Endodermal cell (in vitro differentiated cells): Measurements from ENCODE around the gene RAB24. TPM values are rescaled to one million over a fixed set of nuclear protein-coding genes. Genes with fewer than 3 reads are reported as not detected.
A peak's percentile ranks its signal among the peaks of the same experiment; 100 is the strongest.

Experiments
- DNase-seq: peaks from one replicate; pipeline ENCODE4 v3.0.0-alpha.2; 2017
- H3K27ac ChIP-seq: 2 replicates; pipeline ENCODE4 v1.5.1; 2013; ENCODE audit warnings: mild to moderate bottlenecking, low read depth, low read length, moderate library complexity
- H3K27me3 ChIP-seq: 2 replicates; pipeline ENCODE4 v1.6.1; 2013; ENCODE audit warnings: mild to moderate bottlenecking, low read length, moderate library complexity; ENCODE audit not compliant: insufficient read depth, control insufficient read depth, poor library complexity, severe bottlenecking
- H3K36me3 ChIP-seq: 2 replicates; pipeline ENCODE4 v1.7.0; 2013; ENCODE audit warnings: mild to moderate bottlenecking, low read length, moderate library complexity; ENCODE audit not compliant: control insufficient read depth, insufficient read depth
- H3K4me1 ChIP-seq: one replicate; pipeline ENCODE4 v1.7.0; 2013; ENCODE audit warnings: low read length; ENCODE audit not compliant: control insufficient read depth, insufficient read depth
- H3K4me3 ChIP-seq: 2 replicates; pipeline ENCODE4 v1.5.1; 2013; ENCODE audit warnings: mild to moderate bottlenecking, low read length, moderate library complexity
- H3K9ac ChIP-seq: 2 replicates; pipeline ENCODE4 v1.6.1; 2013; ENCODE audit warnings: mild to moderate bottlenecking, low read length, moderate library complexity; ENCODE audit not compliant: poor library complexity, severe bottlenecking; ENCODE audit errors: extremely low read depth
- H3K9me3 ChIP-seq: 2 replicates; pipeline ENCODE4 v1.6.1; 2013; ENCODE audit warnings: mild to moderate bottlenecking, low read length, moderate library complexity; ENCODE audit not compliant: control insufficient read depth
- H3K27ac Mint-ChIP-seq: 2 replicates; pipeline ENCODE4 v1.8.0; 2020; ENCODE audit warnings: mixed read lengths
- H3K27me3 Mint-ChIP-seq: 2 replicates; pipeline ENCODE4 v1.8.0; 2021; ENCODE audit warnings: mild to moderate bottlenecking, mixed read lengths; ENCODE audit not compliant: insufficient read depth
- H3K36me3 Mint-ChIP-seq: 2 replicates; pipeline ENCODE4 v1.8.0; 2020; ENCODE audit warnings: low read depth, mixed read lengths
- H3K4me1 Mint-ChIP-seq: 2 replicates; pipeline ENCODE4 v1.8.0; 2020; ENCODE audit warnings: mixed read lengths
- H3K4me3 Mint-ChIP-seq: 2 replicates; pipeline ENCODE4 v1.8.0; 2020; ENCODE audit warnings: mild to moderate bottlenecking, moderate library complexity, mixed read lengths
- H3K9me3 Mint-ChIP-seq: 2 replicates; pipeline ENCODE4 v1.8.0; 2020; ENCODE audit warnings: mild to moderate bottlenecking, mixed read lengths
- CTCF ChIP-seq: fragments of 200-600 bp; sonication (generic); conservative IDR thresholded peaks from 2 replicates; pipeline ENCODE4 v1.5.0; 2021; ENCODE audit warnings: antibody characterized with exemption, mild to moderate bottlenecking
- WGBS, 2 experiments: methylation state at CpG; one replicate each; pipeline versions ENCODE4 v1.1.5 to v1.1.7; 2013; ENCODE audit warnings: missing lambda C conversion rate in 2 of 2, mixed read lengths in 1 of 2; ENCODE audit not compliant: insufficient coverage in 1 of 2, insufficient read length in 1 of 2; 5-methylcytosine and 5-hydroxymethylcytosine counted together
- total RNA-seq, 2 donors: library from RNA; stranded (reverse); fragmentation: NEBNext Ultra II Directional in 1 of 2; extraction: Animal tissue kit (Norgen Biotek cat#: 25700) in 1 of 2; gene quantifications; 2 replicates in 1 of 2; 3 replicates in 1 of 2; pipeline ENCODE4 v1.2.1, GENCODE V29; 2021

The RAB24 gene
- total RNA-seq, 2 donors from 2014 or later, result 13.8 to 25.1 TPM

- Histone ChIP-seq H3K9ac (peak overlapping the region; percentile 34), H3K27ac (no peak overlapping the region), H3K4me1 (no peaks in the 10 kb centered on the region), H3K9me3 (no peaks in the 10 kb centered on the region), H3K4me3 (peak overlapping the region; percentile 83), H3K27me3 (no peaks in the 10 kb centered on the region), H3K36me3 (peaks cover 4% of the 10 kb centered on the region)
- Mint-ChIP-seq H3K9me3 (no peaks in the 10 kb centered on the region), H3K4me1 (peaks cover 11% of the 10 kb centered on the region), H3K27me3 (peaks cover 3% of the 10 kb centered on the region), H3K27ac (peak overlapping the region; percentile 81), H3K4me3 (peak overlapping the region; percentile 65), H3K36me3 (peaks cover 10% of the 10 kb centered on the region)
- WGBS, 2 experiments, result 13 to 14% methylated on average over 18 to 19 of the region's 19 CpGs
- TF ChIP-seq CTCF, result no peak
- peak; percentile 87 for DNase-seq
These were observed 9.2 kb upstream of the RAB24 start for GRCh38 chr5:177312649-177313181.

- Mint-ChIP-seq H3K9me3 (no peaks in the 10 kb centered on the region), H3K27me3 (peaks cover 3% of the 10 kb centered on the region), H3K36me3 (peaks cover 8% of the 10 kb centered on the region), H3K27ac (peak within 1 kb of the TSS; percentile 90), H3K4me3 (peak within 1 kb of the TSS; percentile 65), H3K4me1 (peaks cover 11% of the 10 kb centered on the region)
- peak; percentile 99 for DNase-seq
- H3K4me1 ChIP-seq, result no peaks in the 10 kb centered on the region
- H3K4me3 ChIP-seq, result peak within 1 kb of the TSS; percentile 83
- H3K27ac ChIP-seq, result peak within 1 kb of the TSS; percentile 91
- no peak for TF ChIP-seq CTCF
- no peaks in the 10 kb centered on the region for H3K9me3 ChIP-seq
- peaks cover 8% of the 10 kb centered on the region for H3K36me3 ChIP-seq
- H3K27me3 ChIP-seq, result no peaks in the 10 kb centered on the region
- peak within 1 kb of the TSS; percentile 57 for H3K9ac ChIP-seq
- WGBS, 2 experiments, result 0% methylated on average over 12 to 78 of the region's 78 CpGs
These were observed 8.5 kb upstream of the RAB24 start, which contains the start of gene MXD3 for GRCh38 chr5:177311723-177312648. TSS of gene MXD3 (minus strand) at chr5:177311898. CDS start at chr5:177311830, 68 bp downstream.

- H3K27ac Mint-ChIP-seq, result peak overlapping the region; percentile 52
- Histone ChIP-seq H3K9me3 (no peaks in the 10 kb centered on the region), H3K9ac (peak overlapping the region; percentile 57), H3K36me3 (peaks cover 14% of the 10 kb centered on the region), H3K27ac (no peak overlapping the region), H3K4me1 (no peaks in the 10 kb centered on the region), H3K27me3 (no peaks in the 10 kb centered on the region), H3K4me3 (peak overlapping the region; percentile 83)
- peaks cover 3% of the 10 kb centered on the region for H3K27me3 Mint-ChIP-seq
- DNase-seq, result no peak
- peaks cover 11% of the 10 kb centered on the region for H3K4me1 Mint-ChIP-seq
- WGBS, 2 experiments, result 0 to 2% methylated on average over 8 to 23 of the region's 23 CpGs
- TF ChIP-seq CTCF, result peak; percentile 20
- H3K36me3 Mint-ChIP-seq, result peaks cover 14% of the 10 kb centered on the region
- peak overlapping the region; percentile 65 for H3K4me3 Mint-ChIP-seq
- H3K9me3 Mint-ChIP-seq, result no peaks in the 10 kb centered on the region
These were observed 7.8 kb upstream of the RAB24 start for GRCh38 chr5:177311392-177311722.
